Measurements from ENCODE around the gene DEDD2. TPM values are rescaled to one million over a fixed set of nuclear protein-coding genes. Genes with fewer than 3 reads are reported as not detected.

The DEDD2 gene
- total RNA-seq, 4 donors from 2014 or later: 23.2 to 30.2 (median 27.8) TPM

GRCh38 chr19:42191330-42191729 lies 26.1 kb downstream of the DEDD2 start:
- no peak overlapping the region for H3K4me3 ChIP-seq
- TF ChIP-seq CTCF (IDR thresholded peaks at IDR 0.05) (no peak), POLR2A (IDR thresholded peaks at IDR 0.05) (no peak)
- intact Hi-C loops (cut with DNase I): no loop called here
- WGBS, 2 donors: 81 to 100% methylated on average over 1 of the region's 1 CpG
- H3K4me1 ChIP-seq: peaks cover 0 to 15% (median 5%) of the 10 kb centered on the region in 3 donors
- H3K9me3 ChIP-seq: no peaks in the 10 kb centered on the region
- DNase-seq: no peak
- peak overlapping the region; percentile 28 to 74 (median 47) for H3K27ac ChIP-seq
- H3K36me3 ChIP-seq: peaks cover 0 to 4% (median 0%) of the 10 kb centered on the region in 3 donors
- no peaks in the 10 kb centered on the region for H3K27me3 ChIP-seq

DNA sequence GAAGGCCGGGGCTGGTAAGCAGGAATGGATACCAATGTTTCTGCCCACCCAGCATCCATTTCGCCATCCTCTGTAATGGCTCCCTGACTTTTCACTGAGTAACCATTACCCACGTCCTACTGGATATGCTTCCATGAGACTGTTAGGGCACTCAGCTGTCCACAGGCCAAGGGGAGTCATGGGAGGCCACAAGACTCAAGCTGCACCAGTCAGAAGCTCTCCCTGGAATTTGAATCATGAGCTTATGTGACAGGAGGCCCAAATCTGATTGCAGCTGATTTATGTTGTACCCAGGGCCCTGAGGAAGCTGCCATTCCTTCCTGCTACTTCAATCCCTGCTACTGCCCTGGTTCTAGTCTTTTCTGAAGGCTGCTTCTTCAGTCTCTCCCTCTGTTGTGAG lies 28.3 kb downstream of the DEDD2 start:
- H3K27ac ChIP-seq: no peak overlapping the region
- no peak overlapping the region for H3K4me3 ChIP-seq
- intact Hi-C loops (cut with DNase I): no loop called here
- no peaks in the 10 kb centered on the region for H3K27me3 ChIP-seq
- TF ChIP-seq POLR2A (IDR thresholded peaks at IDR 0.05): no peak
- no peak for TF ChIP-seq CTCF (IDR thresholded peaks at IDR 0.05)
- 80 to 88% methylated on average over 3 of the region's 3 CpGs for WGBS, 2 donors
- H3K9me3 ChIP-seq: no peaks in the 10 kb centered on the region
- no peaks in the 10 kb centered on the region for H3K36me3 ChIP-seq
- DNase-seq: no peak
- H3K4me1 ChIP-seq: peaks cover 0 to 28% (median 9%) of the 10 kb centered on the region in 3 donors

- no peak overlapping the region for H3K4me3 ChIP-seq
- no peaks in the 10 kb centered on the region for H3K36me3 ChIP-seq
- intact Hi-C loops (cut with DNase I): no loop called here
- H3K27ac ChIP-seq: no peak overlapping the region
- DNase-seq: no peak
- H3K27me3 ChIP-seq: no peaks in the 10 kb centered on the region
- TF ChIP-seq POLR2A (IDR thresholded peaks at IDR 0.05): no peak
- TF ChIP-seq CTCF (IDR thresholded peaks at IDR 0.05): no peak
- 58 to 78% methylated on average over 1 of the region's 1 CpG for WGBS, 2 donors
- peaks cover 0 to 29% (median 9%) of the 10 kb centered on the region in 3 donors for H3K4me1 ChIP-seq
- H3K9me3 ChIP-seq: no peaks in the 10 kb centered on the region
Observed at GRCh38 chr19:42188665-42189064, 28.8 kb downstream of the DEDD2 start.

DNA sequence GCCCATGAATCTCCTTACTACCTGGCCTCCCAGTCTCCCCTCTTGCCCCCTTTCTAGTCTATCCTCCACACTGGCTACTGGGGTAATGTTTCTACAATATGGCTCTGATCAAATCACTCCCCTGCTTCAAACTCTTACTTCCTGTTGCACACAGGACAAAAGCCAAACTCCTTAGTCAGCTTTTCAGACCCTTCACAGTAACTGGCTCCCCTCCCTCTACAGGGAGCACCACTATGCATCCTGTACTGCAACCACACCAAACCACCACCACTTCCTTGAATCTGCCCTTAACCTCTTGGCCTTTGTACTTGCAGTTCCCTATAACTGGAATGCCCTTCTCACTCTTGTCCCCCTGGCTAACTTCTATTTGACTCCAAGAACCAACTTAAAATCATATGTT lies 32.2 kb downstream of the DEDD2 start:
- TF ChIP-seq POLR2A (IDR thresholded peaks at IDR 0.05): no peak

DNA sequence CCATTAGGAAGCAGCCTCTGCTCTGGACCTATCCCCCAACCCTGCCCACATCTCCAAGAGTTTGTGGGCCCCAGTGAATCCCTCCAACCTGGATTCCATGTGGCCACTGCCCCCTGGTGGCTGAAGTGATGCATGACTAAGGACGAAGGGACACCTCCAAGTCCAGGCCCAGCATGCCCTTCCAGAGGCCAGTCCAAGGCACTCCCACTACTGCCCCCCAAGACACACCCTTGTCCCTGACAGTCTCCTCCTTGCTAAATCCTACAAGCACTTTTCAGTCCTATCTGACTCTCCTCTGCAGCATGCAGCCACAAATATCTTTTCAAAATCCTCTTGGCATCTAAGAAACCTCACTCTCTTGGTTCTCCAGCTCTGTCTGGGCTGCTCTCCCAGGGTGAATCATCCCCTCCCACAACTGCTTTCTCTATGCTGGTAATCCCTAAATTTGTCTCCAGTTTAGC lies 33.0 kb downstream of the DEDD2 start:
- intact Hi-C loops (cut with DNase I): no loop called here
- peaks cover 0 to 13% (median 3%) of the 10 kb centered on the region in 3 donors for H3K4me1 ChIP-seq

More for the DNA sequence above, 32.2 kb downstream of the DEDD2 start:
- no peak for DNase-seq
- no peaks in the 10 kb centered on the region for H3K36me3 ChIP-seq
- H3K4me1 ChIP-seq: peaks cover 0 to 13% (median 3%) of the 10 kb centered on the region in 3 donors
- H3K9me3 ChIP-seq: no peaks in the 10 kb centered on the region
- H3K27me3 ChIP-seq: peaks cover 0 to 25% (median 3%) of the 10 kb centered on the region in 4 donors
- intact Hi-C loops (cut with DNase I): no loop called here
- no peak overlapping the region for H3K4me3 ChIP-seq
- no peak overlapping the region for H3K27ac ChIP-seq

More for the DNA sequence above, 33.0 kb downstream of the DEDD2 start:
- Histone ChIP-seq H3K36me3 (no peaks in the 10 kb centered on the region), H3K4me3 (no peak overlapping the region), H3K27me3 (peaks cover 3 to 33% (median 8%) of the 10 kb centered on the region in 4 donors), H3K27ac (no peak overlapping the region), H3K9me3 (no peaks in the 10 kb centered on the region)
- no peak for DNase-seq
- WGBS, 2 donors: 0% methylated on average over 1 of the region's 1 CpG
- TF ChIP-seq POLR2A (IDR thresholded peaks at IDR 0.05): no peak
- TF ChIP-seq CTCF (IDR thresholded peaks at IDR 0.05): peak; percentile 77 to 90 (median 83)

All from esophagus squamous epithelium (tissue), 5 donors.